AG04450 (cell line): Measurements from ENCODE around the gene GNPTAB. TPM values are rescaled to one million over a fixed set of nuclear protein-coding genes. Genes with fewer than 3 reads are reported as not detected.

Experiments
- CTCF ChIA-PET: fragments of 300-600, 350-600 bp; formaldehyde crosslinking; extraction: SDS; loops from one replicate; lab custom pipeline; 2022; ENCODE audit warnings: antibody characterized with exemption, inconsistent platforms; lab: Charles Lee
- POLR2A ChIA-PET: fragments of 350-600 bp; formaldehyde crosslinking; extraction: SDS; loops from one replicate; lab custom pipeline; 2021; ENCODE audit warnings: antibody characterized with exemption, inconsistent platforms; lab: Yijun Ruan, JAX
- DNase-seq: peaks from one replicate; pipeline ENCODE4 v3.0.0-alpha.2; 2011; ENCODE audit warnings: low read depth, low spot score
- H3K27ac ChIP-seq: one replicate; pipeline ENCODE4 v1.5.1; 2012; ENCODE audit warnings: low read depth, low read length, control low read depth
- H3K27me3 ChIP-seq: one replicate; pipeline ENCODE4 v1.6.0; 2012; ENCODE audit warnings: low read length; ENCODE audit not compliant: control insufficient read depth, insufficient read depth
- H3K4me3 ChIP-seq: 2 replicates; pipeline ENCODE4 v1.5.1; 2011; ENCODE audit warnings: mild to moderate bottlenecking, low read depth, low read length, control low read depth
- H3K9me3 ChIP-seq: 2 replicates; pipeline ENCODE4 v1.5.1; 2012; ENCODE audit warnings: low read length; ENCODE audit not compliant: control insufficient read depth, insufficient read depth
- CTCF ChIP-seq: IDR thresholded peaks from 2 replicates; pipeline ENCODE4 v1.5.1; 2011; ENCODE audit warnings: low read depth, low read length, control low read depth, inconsistent platforms
- polyA plus RNA-seq: library from polyadenylated mRNA; depleted of rRNA; stranded (reverse); fragments of >200 nt; gene quantifications from 2 replicates; pipeline ENCODE4 v1.2.3, GENCODE V29; 2011

The GNPTAB gene
- polyA plus RNA-seq, 1 experiment = 34.3 TPM

- H3K9me3 ChIP-seq = no peaks in the 10 kb centered on the region
- ChIA-PET POLR2A (no interaction called here), CTCF (no interaction called here)
- H3K27me3 ChIP-seq = no peaks in the 10 kb centered on the region
- no peak overlapping the region for H3K4me3 ChIP-seq
- no peak for TF ChIP-seq CTCF
- no peak overlapping the region for H3K27ac ChIP-seq
- DNase-seq = no peak
Measured at GRCh38 chr12:101720118-101720517, 110.6 kb downstream of the GNPTAB start.

GRCh38 chr12:101719566-101719965, 111.2 kb downstream of the GNPTAB start:
- ChIA-PET POLR2A (no interaction called here), CTCF (no interaction called here)
- Histone ChIP-seq H3K27me3 (no peaks in the 10 kb centered on the region), H3K27ac (no peak overlapping the region), H3K4me3 (no peak overlapping the region), H3K9me3 (no peaks in the 10 kb centered on the region)
- DNase-seq = no peak
- TF ChIP-seq CTCF = no peak

- no peak for DNase-seq
- no peak overlapping the region for H3K27ac ChIP-seq
- H3K4me3 ChIP-seq = no peak overlapping the region
- no peaks in the 10 kb centered on the region for H3K9me3 ChIP-seq
- ChIA-PET POLR2A (no interaction called here), CTCF (interaction anchor here (1.0 to 1.2 kb wide), 3 partner anchors 16 to 300 kb away, joined by 3 to 6 read pairs (median 3); no protein-coding TSS in a partner anchor)
- no peak for TF ChIP-seq CTCF
- H3K27me3 ChIP-seq = no peaks in the 10 kb centered on the region
Measured at GRCh38 chr12:101714877-101715444, 115.8 kb downstream of the GNPTAB start.

- no peak overlapping the region for H3K4me3 ChIP-seq
- H3K9me3 ChIP-seq = no peaks in the 10 kb centered on the region
- no peak overlapping the region for H3K27ac ChIP-seq
- CTCF ChIA-PET = interaction anchor here (0.6 to 1.3 kb wide), 3 partner anchors 10 to 116 kb away, joined by 4 to 6 read pairs (median 4); no protein-coding TSS in a partner anchor
- POLR2A ChIA-PET = no interaction called here
- DNase-seq = no peak
- no peaks in the 10 kb centered on the region for H3K27me3 ChIP-seq
- TF ChIP-seq CTCF = no peak
Measured at GRCh38 chr12:101713930-101714329, 116.8 kb downstream of the GNPTAB start.

GRCh38 chr12:101713059-101713682, 117.6 kb downstream of the GNPTAB start:
- H3K9me3 ChIP-seq = no peaks in the 10 kb centered on the region
- POLR2A ChIA-PET = no interaction called here
- TF ChIP-seq CTCF = no peak
- no peak overlapping the region for H3K27ac ChIP-seq
- CTCF ChIA-PET = interaction anchor here (1.3 kb wide), 1 partner anchor 10 kb away, joined by 4 read pairs; no protein-coding TSS in a partner anchor
- no peaks in the 10 kb centered on the region for H3K27me3 ChIP-seq
- no peak for DNase-seq
- no peak overlapping the region for H3K4me3 ChIP-seq
